Colonic mucosa (tissue), 4 donors: Measurements from ENCODE around the gene DGCR6L. TPM values are rescaled to one million over a fixed set of nuclear protein-coding genes. Genes with fewer than 3 reads are reported as not detected.
"Not testable (repeated sequence)": the region's sequence is repeated elsewhere in the genome, so short reads cannot be mapped to it uniquely, and the experiment has no call there.

Source experiments
- DNase-seq: peaks from one replicate; pipeline ENCODE4 v3.0.0-alpha.2; 2020
- H3K27ac ChIP-seq: fragments of 200-600 bp; one replicate; pipeline ENCODE4 v1.8.0; 2021
- H3K27me3 ChIP-seq: fragments of 200-600 bp; one replicate; pipeline ENCODE4 v1.8.0; 2021
- H3K36me3 ChIP-seq: fragments of 200-600 bp; one replicate; pipeline ENCODE4 v1.8.0; 2021
- H3K4me1 ChIP-seq: fragments of 200-600 bp; one replicate; pipeline ENCODE4 v1.8.0; 2021; ENCODE audit warnings: mild to moderate bottlenecking
- H3K4me3 ChIP-seq: fragments of 200-600 bp; one replicate; pipeline ENCODE4 v1.8.0; 2021
- H3K9ac ChIP-seq, 2 donors: one replicate each; pipeline ENCODE4 v1.7.0; 2013; ENCODE audit warnings: control low read depth in 2 of 2, low read depth in 2 of 2, low read length in 2 of 2
- H3K9me3 ChIP-seq: fragments of 200-600 bp; one replicate; pipeline ENCODE4 v1.8.0; 2021
- CTCF ChIP-seq: fragments of 200-600 bp; IDR thresholded peaks from one replicate; pipeline ENCODE4 v1.8.0; 2022; ENCODE audit warnings: antibody characterized with exemption, mild to moderate bottlenecking
- intact Hi-C: fragments of 100-400 bp; cut with DNase I; formaldehyde crosslinking; loops from one replicate; pipeline ENCODE4 v1.14.1; 2022
- total RNA-seq, 2 donors: library from RNA; stranded (reverse); fragmentation: NEBNext Ultra II Directional in 1 of 2; extraction: Animal tissue kit (Norgen Biotek cat#: 25700) in 1 of 2; gene quantifications; one replicate each; pipeline ENCODE4 v1.2.1, GENCODE V29; 2021
- donor health status: healthy.
- donor health status: DM: no; HTN: no; CAD: no.
- donor health status: DM: no; HTN: no; CAD: no.

DGCR6L gene
- total RNA-seq, 2 donors from 2014 or later: 27.0 to 35.6 TPM

- Histone ChIP-seq H3K9me3 (no peaks in the 10 kb centered on the region), H3K9ac (no peak overlapping the region), H3K36me3 (no peaks in the 10 kb centered on the region), H3K4me1 (no peaks in the 10 kb centered on the region), H3K4me3 (no peak overlapping the region), H3K27ac (no peak overlapping the region), H3K27me3 (no peaks in the 10 kb centered on the region)
- TF ChIP-seq CTCF: no peak
- intact Hi-C loops: no loop called here
- DNase-seq: peak; percentile 14
Observed at GRCh38 chr22:20312396-20313191, 7.3 kb downstream of the DGCR6L start.

GRCh38 chr22:20311249-20312062, 8.4 kb downstream of the DGCR6L start:
- H3K9ac ChIP-seq, H3K4me3 ChIP-seq, H3K4me1 ChIP-seq, H3K9me3 ChIP-seq, H3K27ac ChIP-seq, DNase-seq, intact Hi-C loops, H3K36me3 ChIP-seq, H3K27me3 ChIP-seq: not testable (repeated sequence)

- H3K36me3 ChIP-seq, H3K9me3 ChIP-seq, intact Hi-C loops, H3K27ac ChIP-seq, DNase-seq, H3K4me3 ChIP-seq, H3K4me1 ChIP-seq, H3K27me3 ChIP-seq, H3K9ac ChIP-seq: not testable (repeated sequence)
Observed at GRCh38 chr22:20310773-20311172, 9.1 kb downstream of the DGCR6L start.

- H3K4me3 ChIP-seq, H3K9ac ChIP-seq, DNase-seq, H3K27ac ChIP-seq, H3K4me1 ChIP-seq, H3K36me3 ChIP-seq, H3K9me3 ChIP-seq, intact Hi-C loops, H3K27me3 ChIP-seq: not testable (repeated sequence)
Observed at GRCh38 chr22:20310180-20310579, 9.7 kb downstream of the DGCR6L start.

- H3K27me3 ChIP-seq, DNase-seq, H3K27ac ChIP-seq, intact Hi-C loops, H3K9me3 ChIP-seq, H3K9ac ChIP-seq, H3K36me3 ChIP-seq, H3K4me3 ChIP-seq, H3K4me1 ChIP-seq: not testable (repeated sequence)
Observed at GRCh38 chr22:20308806-20309650, 10.8 kb downstream of the DGCR6L start.

- DNase-seq, H3K4me1 ChIP-seq, H3K27me3 ChIP-seq, H3K36me3 ChIP-seq, intact Hi-C loops, H3K4me3 ChIP-seq, H3K9ac ChIP-seq, H3K9me3 ChIP-seq, H3K27ac ChIP-seq: not testable (repeated sequence)
Observed at GRCh38 chr22:20307448-20308447, 12.1 kb downstream of the DGCR6L start.

GRCh38 chr22:20306646-20307447, 13.0 kb downstream of the DGCR6L start:
- intact Hi-C loops, H3K4me1 ChIP-seq, H3K9me3 ChIP-seq, H3K9ac ChIP-seq, H3K36me3 ChIP-seq, H3K27me3 ChIP-seq, H3K27ac ChIP-seq, H3K4me3 ChIP-seq, DNase-seq: not testable (repeated sequence)
